ENCODE data around the gene BACH2. TPM values are rescaled to one million over a fixed set of nuclear protein-coding genes. Genes with fewer than 3 reads are reported as not detected.

The BACH2 gene
- total RNA-seq, 1 donor from 2014 or later: 6.4 TPM

DNA sequence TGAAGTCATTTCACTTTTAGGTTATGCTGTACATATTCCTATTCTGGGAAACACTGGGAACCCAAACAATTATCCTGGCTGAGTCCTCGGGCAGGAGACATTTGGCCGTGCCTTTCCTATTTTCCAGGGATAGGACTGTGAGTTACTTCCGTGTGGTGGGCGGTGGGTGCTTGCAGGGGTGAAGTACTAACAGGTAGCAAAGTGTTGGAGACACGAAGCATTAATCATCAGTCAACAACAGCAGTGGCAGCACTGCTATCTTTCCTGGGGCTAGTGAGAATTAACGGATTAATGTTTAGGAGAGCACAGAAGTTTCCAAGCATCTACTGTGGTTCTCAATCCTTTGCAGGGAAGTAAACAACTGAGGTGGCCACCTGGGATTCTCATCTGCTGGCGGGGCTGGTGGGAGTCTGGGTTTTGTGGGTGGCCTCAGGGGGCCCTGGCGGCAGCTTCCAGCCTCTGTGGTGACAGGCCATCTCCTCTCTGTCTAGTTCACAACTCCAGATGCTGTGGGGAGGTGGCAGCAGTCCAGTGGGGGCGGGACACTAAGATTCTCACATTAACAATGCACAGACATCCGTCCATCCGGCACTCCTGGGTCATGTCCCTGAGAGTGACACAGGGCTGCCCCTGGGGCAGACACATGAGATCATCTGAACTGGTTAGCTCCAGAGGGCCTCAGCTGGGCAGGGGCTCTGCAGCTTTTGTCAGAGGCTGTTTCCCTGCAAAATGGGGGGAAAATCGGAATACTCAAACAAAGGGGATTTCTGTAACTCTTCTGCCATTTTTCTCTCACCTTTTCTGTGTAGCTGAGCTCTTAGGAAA, 311.5 kb downstream of the BACH2 start:
- Histone ChIP-seq H3K4me1 (no peaks in the 10 kb centered on the region), H3K36me3 (no peaks in the 10 kb centered on the region), H3K27ac (no peak overlapping the region), H3K27me3 (no peaks in the 10 kb centered on the region), H3K4me3 (no peak overlapping the region), H3K9me3 (no peaks in the 10 kb centered on the region)
- no peak for DNase-seq (ENCODE audit: extremely low spot score in 2 of 2)
- intact Hi-C loops (cut with DNase I): no loop called here
- TF ChIP-seq POLR2AphosphoS5 (IDR thresholded peaks at IDR 0.05; ENCODE audit: insufficient read depth in 1 of 2, low read depth in 1 of 2) (no peak), POLR2A (IDR thresholded peaks at IDR 0.05) (no peak)
- TF ChIP-seq, protein P1, sequence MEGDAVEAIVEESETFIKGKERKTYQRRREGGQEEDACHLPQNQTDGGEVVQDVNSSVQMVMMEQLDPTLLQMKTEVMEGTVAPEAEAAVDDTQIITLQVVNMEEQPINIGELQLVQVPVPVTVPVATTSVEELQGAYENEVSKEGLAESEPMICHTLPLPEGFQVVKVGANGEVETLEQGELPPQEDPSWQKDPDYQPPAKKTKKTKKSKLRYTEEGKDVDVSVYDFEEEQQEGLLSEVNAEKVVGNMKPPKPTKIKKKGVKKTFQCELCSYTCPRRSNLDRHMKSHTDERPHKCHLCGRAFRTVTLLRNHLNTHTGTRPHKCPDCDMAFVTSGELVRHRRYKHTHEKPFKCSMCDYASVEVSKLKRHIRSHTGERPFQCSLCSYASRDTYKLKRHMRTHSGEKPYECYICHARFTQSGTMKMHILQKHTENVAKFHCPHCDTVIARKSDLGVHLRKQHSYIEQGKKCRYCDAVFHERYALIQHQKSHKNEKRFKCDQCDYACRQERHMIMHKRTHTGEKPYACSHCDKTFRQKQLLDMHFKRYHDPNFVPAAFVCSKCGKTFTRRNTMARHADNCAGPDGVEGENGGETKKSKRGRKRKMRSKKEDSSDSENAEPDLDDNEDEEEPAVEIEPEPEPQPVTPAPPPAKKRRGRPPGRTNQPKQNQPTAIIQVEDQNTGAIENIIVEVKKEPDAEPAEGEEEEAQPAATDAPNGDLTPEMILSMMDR (IDR thresholded peaks at IDR 0.05): no peak

DNA sequence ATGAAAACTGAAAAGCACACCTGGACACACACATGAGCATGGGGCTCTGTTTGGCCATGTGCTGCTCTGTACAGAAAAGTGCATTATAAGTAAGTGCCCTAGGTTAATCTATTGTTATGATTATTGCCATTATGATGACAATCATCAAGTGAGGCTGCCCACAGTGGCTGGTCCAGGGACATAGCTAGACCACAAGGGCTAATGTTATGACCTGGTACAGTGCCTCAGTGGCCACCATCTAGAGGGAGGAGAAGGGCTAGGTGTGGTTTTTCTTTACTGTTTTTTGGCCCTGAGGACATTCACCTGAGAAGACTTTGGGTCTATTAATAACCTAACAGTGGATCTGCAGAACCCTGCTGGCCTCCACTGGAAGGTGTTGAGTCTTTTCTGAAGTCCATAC, 316.3 kb downstream of the BACH2 start:
- H3K4me1 ChIP-seq: peaks cover 10% of the 10 kb centered on the region
- no peak overlapping the region for H3K27ac ChIP-seq
- no peaks in the 10 kb centered on the region for H3K9me3 ChIP-seq
- TF ChIP-seq, protein P1 (IDR thresholded peaks at IDR 0.05): no peak
- TF ChIP-seq POLR2A (IDR thresholded peaks at IDR 0.05): no peak
- TF ChIP-seq POLR2AphosphoS5 (IDR thresholded peaks at IDR 0.05; ENCODE audit: insufficient read depth in 1 of 2, low read depth in 1 of 2): no peak
- no peak for DNase-seq (ENCODE audit: extremely low spot score in 2 of 2)
- no peaks in the 10 kb centered on the region for H3K36me3 ChIP-seq
- no peaks in the 10 kb centered on the region for H3K27me3 ChIP-seq
- no peak overlapping the region for H3K4me3 ChIP-seq
- intact Hi-C loops (cut with DNase I): no loop called here

GRCh38 chr6:89979481-89980119, 317.0 kb downstream of the BACH2 start:
- Histone ChIP-seq H3K4me1 (peaks cover 10% of the 10 kb centered on the region), H3K4me3 (no peak overlapping the region), H3K27ac (no peak overlapping the region), H3K36me3 (no peaks in the 10 kb centered on the region), H3K9me3 (no peaks in the 10 kb centered on the region), H3K27me3 (no peaks in the 10 kb centered on the region)
- TF ChIP-seq POLR2AphosphoS5 (IDR thresholded peaks at IDR 0.05; ENCODE audit: insufficient read depth in 1 of 2, low read depth in 1 of 2) (no peak), POLR2A (IDR thresholded peaks at IDR 0.05) (no peak)
- TF ChIP-seq, protein P1 (IDR thresholded peaks at IDR 0.05): no peak
- no peak for DNase-seq (ENCODE audit: extremely low spot score in 2 of 2)
- intact Hi-C loops (cut with DNase I): no loop called here

DNA sequence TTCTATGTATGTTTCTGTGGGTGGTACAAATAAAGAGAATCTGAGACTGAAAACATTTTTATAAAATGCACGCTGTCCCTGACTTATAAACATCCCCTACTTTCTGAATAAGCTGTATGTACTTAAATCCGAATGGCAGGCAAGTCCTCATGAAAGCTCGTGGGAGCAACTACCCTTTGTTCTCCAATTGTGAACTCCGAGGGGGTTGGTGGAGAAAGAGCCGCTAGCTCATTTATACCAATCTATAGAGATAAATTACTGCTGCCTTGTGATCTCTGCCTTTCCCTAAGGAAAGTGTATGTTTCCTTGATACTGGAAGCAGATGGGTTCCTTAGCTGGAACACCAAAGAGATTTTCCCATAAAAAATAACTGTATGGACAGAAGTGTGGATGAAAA, 317.9 kb downstream of the BACH2 start:
- TF ChIP-seq, protein P1 (IDR thresholded peaks at IDR 0.05): no peak
- TF ChIP-seq POLR2AphosphoS5 (IDR thresholded peaks at IDR 0.05; ENCODE audit: insufficient read depth in 1 of 2, low read depth in 1 of 2) (no peak), POLR2A (IDR thresholded peaks at IDR 0.05) (no peak)
- no peak for DNase-seq (ENCODE audit: extremely low spot score in 2 of 2)
- Histone ChIP-seq H3K4me1 (peaks cover 10% of the 10 kb centered on the region), H3K36me3 (no peaks in the 10 kb centered on the region), H3K4me3 (no peak overlapping the region), H3K27me3 (no peaks in the 10 kb centered on the region), H3K27ac (no peak overlapping the region), H3K9me3 (no peaks in the 10 kb centered on the region)
- intact Hi-C loops (cut with DNase I): no loop called here
